Activated CD8-positive, alpha-beta memory T cell treated with anti-CD3 and anti-CD28 coated beads for 4 hours (primary cell): Measurements from ENCODE around the gene LEPR.
"Not testable (repeated sequence)": the region's sequence is repeated elsewhere in the genome, so short reads cannot be mapped to it uniquely, and the experiment has no call there.

Experiments
- DNase-seq, 2 donors: peaks; one replicate each; pipeline ENCODE4 v3.0.0-alpha.2; 2020; ENCODE audit warnings: low read depth in 2 of 2

The LEPR gene

DNA sequence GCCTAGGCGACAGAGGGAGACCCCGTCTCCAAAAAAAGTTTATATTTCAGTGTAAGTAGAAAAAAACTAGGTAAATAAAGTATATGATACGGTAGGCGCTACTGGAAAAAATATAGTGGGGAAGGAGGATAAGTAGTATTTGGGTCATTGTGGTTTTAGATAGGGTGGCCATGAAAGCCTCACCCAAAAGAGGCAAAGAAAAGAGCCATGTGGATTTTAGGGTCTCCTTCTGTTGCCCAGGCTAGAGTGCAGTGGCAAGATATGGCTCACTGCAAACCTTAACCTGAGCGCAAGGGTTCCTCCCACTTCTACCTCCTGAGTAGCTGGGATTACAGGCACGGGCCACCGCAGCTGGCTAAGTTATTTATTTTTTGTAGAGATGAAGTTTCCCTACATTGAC, 17.1 kb downstream of the LEPR start:
- no peak for DNase-seq

DNA sequence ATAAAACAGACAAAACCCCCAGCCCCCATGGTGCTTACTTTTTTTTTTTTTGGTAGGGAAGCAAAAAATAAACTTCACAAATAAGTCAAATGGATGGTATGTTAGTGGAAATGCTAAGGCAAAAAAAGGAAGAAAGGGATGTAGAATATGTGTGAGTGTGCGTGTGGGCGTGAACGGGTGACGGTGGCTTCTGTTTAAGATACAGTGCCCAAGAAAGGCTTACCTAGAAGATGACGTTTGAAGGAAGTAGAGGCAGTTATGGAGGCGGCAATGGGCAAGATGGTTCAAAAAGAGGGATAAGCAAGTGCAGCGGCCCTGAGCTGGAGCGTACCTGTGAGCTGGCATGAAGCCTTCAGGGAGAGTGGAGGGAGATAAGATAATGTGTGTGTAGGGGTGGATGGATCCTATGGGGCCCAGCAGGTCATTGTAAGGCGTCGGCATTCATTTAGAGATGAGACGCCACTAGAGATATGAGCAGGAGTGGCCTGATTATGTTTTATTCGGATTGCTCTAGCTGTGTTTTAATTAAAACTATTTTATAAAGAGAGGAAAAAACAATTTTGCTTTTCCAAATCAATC, 19.9 kb downstream of the LEPR start:
- DNase-seq = no peak

DNA sequence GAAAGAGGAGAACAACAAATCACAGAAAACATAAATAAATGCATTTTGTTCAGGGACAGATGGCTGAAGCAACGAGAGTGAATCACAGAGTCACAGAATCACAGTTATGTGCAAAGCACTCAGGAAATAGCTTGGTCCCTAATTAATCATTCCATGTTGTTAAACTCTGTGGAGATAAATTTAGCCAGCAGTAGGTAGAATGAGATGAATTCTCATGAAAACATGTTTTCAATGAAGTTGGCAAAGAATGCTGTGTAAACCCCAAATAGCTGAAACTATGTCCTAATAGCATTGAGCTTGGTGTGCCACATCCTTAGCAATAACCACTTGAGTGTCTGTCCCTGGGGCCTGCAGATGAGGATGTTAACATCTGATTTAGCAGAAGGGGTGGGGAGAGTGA, 20.4 kb downstream of the LEPR start:
- DNase-seq = no peak

DNA sequence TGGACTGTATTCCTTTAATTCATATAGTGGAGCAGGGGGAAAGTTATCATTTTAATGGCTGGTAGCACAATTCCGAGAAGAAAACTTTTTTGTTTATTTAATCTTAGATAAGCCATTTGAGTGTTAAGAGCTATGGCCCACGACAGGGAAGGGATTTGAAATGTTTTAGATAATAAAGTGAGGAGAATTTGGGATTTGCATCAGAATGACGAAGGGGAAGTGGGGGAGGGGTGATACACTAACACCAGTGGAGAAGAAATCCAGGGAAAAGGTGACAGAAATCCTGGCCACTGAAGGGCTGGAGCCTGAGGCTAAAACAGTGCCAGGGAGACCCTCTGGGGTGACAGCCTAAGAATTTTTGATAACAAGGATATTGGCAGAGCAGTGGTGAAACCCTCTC, 21.0 kb downstream of the LEPR start:
- DNase-seq = no peak

GRCh38 chr1:65442442-65442841, 22.0 kb downstream of the LEPR start:
- no peak for DNase-seq

- no peak for DNase-seq
Observed at GRCh38 chr1:65443647-65444046, 23.2 kb downstream of the LEPR start.

DNA sequence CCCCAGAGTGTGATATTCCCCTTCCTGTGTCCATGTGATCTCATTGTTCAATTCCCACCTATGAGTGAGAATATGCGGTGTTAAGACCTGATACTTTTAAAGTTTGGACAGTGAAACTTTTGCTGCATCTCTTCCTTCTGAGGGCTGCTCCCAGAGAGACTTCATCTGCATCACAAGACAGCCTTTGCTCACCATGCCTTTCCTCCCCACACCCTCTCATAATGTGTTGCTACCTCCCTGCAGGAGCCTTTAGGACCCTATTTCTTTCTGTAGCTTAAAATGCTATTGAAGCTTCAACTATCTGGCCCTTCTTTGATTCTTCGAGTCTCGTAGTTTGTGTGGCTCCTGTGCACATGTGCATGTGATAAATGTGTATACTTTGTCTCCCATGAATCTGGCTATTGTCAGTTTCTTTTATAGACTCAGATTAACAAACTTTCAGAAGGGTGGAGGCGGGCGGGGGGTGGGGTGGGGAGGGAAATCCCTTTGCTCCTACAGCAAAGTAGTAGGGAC, 23.7 kb downstream of the LEPR start:
- DNase-seq = no peak

GRCh38 chr1:65445837-65446236, 25.4 kb downstream of the LEPR start:
- no peak for DNase-seq

- DNase-seq = no peak
Observed at GRCh38 chr1:65449214-65449823, 28.9 kb downstream of the LEPR start.

DNA sequence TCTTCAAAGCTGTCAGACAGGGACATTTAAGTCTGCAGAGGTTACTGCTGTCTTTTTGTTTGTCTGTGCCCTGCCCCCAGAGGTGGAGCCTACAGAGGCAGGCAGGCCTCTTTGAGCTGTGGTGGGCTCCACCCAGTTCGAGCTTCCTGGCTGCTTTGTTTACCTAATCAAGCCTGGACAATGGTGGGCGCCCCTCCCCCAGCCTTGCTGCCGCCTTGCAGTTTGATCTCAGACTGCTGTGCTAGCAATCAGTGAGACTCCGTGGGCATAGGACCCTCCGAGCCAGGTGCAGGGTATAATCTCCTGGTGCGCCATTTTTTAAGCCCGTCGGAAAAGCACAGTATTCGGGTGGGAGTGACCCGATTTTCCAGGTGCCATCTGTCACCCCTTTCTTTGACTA, 35.2 kb downstream of the LEPR start:
- not testable (repeated sequence) for DNase-seq

- DNase-seq = no peak
Observed at GRCh38 chr1:65456481-65456880, 36.0 kb downstream of the LEPR start.

- no peak for DNase-seq
Observed at GRCh38 chr1:65457868-65458267, 37.4 kb downstream of the LEPR start.

GRCh38 chr1:65458730-65459396, 38.4 kb downstream of the LEPR start:
- DNase-seq = no peak

GRCh38 chr1:65459397-65459768, 38.9 kb downstream of the LEPR start:
- DNase-seq = no peak

- DNase-seq = not testable (repeated sequence)
Observed at GRCh38 chr1:65465837-65466236, 45.4 kb downstream of the LEPR start.

GRCh38 chr1:65467536-65467935, 47.1 kb downstream of the LEPR start:
- no peak for DNase-seq

GRCh38 chr1:65469126-65469888, 48.8 kb downstream of the LEPR start:
- DNase-seq = no peak

- no peak for DNase-seq
Observed at GRCh38 chr1:65469889-65470340, 49.4 kb downstream of the LEPR start.
